Type B pancreatic cell (in vitro differentiated cells): ENCODE data around the gene NSUN2. TPM values are rescaled to one million over a fixed set of nuclear protein-coding genes. Genes with fewer than 3 reads are reported as not detected.
"Not testable (repeated sequence)": the region's sequence is repeated elsewhere in the genome, so short reads cannot be mapped to it uniquely, and the experiment has no call there.

ENCODE experiments used
- DNase-seq: peaks from one replicate; pipeline ENCODE4 v3.0.0; 2021; ENCODE audit warnings: mixed read lengths; ENCODE audit not compliant: unreplicated experiment; ENCODE audit errors: extremely low spot score
- H3K27ac Mint-ChIP-seq: 2 replicates; pipeline ENCODE4 v1.8.0; 2021; ENCODE audit warnings: mild to moderate bottlenecking, mixed read lengths
- H3K27me3 Mint-ChIP-seq: 2 replicates; pipeline ENCODE4 v1.8.0; 2021; ENCODE audit warnings: mixed read lengths
- H3K36me3 Mint-ChIP-seq: 2 replicates; pipeline ENCODE4 v1.8.0; 2021; ENCODE audit warnings: mixed read lengths
- H3K4me1 Mint-ChIP-seq: one replicate; pipeline ENCODE4 v1.8.0; 2021; ENCODE audit warnings: mixed read lengths; ENCODE audit not compliant: unreplicated experiment
- H3K4me3 Mint-ChIP-seq: 2 replicates; pipeline ENCODE4 v1.8.0; 2021; ENCODE audit warnings: mild to moderate bottlenecking, mixed read lengths
- H3K9me3 Mint-ChIP-seq: 2 replicates; pipeline ENCODE4 v1.8.0; 2021; ENCODE audit warnings: mixed read lengths
- CTCF ChIP-seq: fragments of 200-600 bp; sonication (generic); conservative IDR thresholded peaks from 2 replicates; pipeline ENCODE4 v1.5.0; 2021; ENCODE audit warnings: antibody characterized with exemption, mild to moderate bottlenecking
- total RNA-seq: library from RNA; stranded (reverse); gene quantifications from 2 replicates; pipeline ENCODE4 v1.2.1, GENCODE V29; 2021; ENCODE audit warnings: low replicate concordance

NSUN2 gene
- total RNA-seq, 1 donor from 2014 or later = 59.8 TPM

- H3K4me1 Mint-ChIP-seq = no peaks in the 10 kb centered on the region
- DNase-seq = peak; percentile 45
- H3K4me3 Mint-ChIP-seq = no peak overlapping the region
- no peaks in the 10 kb centered on the region for H3K9me3 Mint-ChIP-seq
- H3K27ac Mint-ChIP-seq = no peak overlapping the region
- no peak for TF ChIP-seq CTCF
- peaks cover 39% of the 10 kb centered on the region for H3K27me3 Mint-ChIP-seq
- H3K36me3 Mint-ChIP-seq = no peaks in the 10 kb centered on the region
Measured at GRCh38 chr5:6574537-6575245, 58.2 kb downstream of the NSUN2 start.

- no peak for DNase-seq
- TF ChIP-seq CTCF = no peak
- H3K4me3 Mint-ChIP-seq = no peak overlapping the region
- H3K27ac Mint-ChIP-seq = no peak overlapping the region
- H3K27me3 Mint-ChIP-seq = peaks cover 35% of the 10 kb centered on the region
- no peaks in the 10 kb centered on the region for H3K4me1 Mint-ChIP-seq
- H3K36me3 Mint-ChIP-seq = no peaks in the 10 kb centered on the region
- H3K9me3 Mint-ChIP-seq = no peaks in the 10 kb centered on the region
Measured at GRCh38 chr5:6574111-6574510, 58.7 kb downstream of the NSUN2 start.

- Mint-ChIP-seq H3K36me3 (no peaks in the 10 kb centered on the region), H3K27me3 (peaks cover 36% of the 10 kb centered on the region), H3K9me3 (no peaks in the 10 kb centered on the region), H3K4me3 (no peak overlapping the region), H3K27ac (no peak overlapping the region), H3K4me1 (no peaks in the 10 kb centered on the region)
- no peak for TF ChIP-seq CTCF
- peak; percentile 58 for DNase-seq
Measured at GRCh38 chr5:6573651-6574101, 59.2 kb downstream of the NSUN2 start.

- peaks cover 32% of the 10 kb centered on the region for H3K27me3 Mint-ChIP-seq
- H3K27ac Mint-ChIP-seq = no peak overlapping the region
- no peaks in the 10 kb centered on the region for H3K9me3 Mint-ChIP-seq
Measured at GRCh38 chr5:6572825-6573380, 59.9 kb downstream of the NSUN2 start.

GRCh38 chr5:6572086-6572824 lies 60.6 kb downstream of the NSUN2 start:
- TF ChIP-seq CTCF = no peak
- no peak overlapping the region for H3K4me3 Mint-ChIP-seq
- H3K36me3 Mint-ChIP-seq = no peaks in the 10 kb centered on the region
- H3K4me1 Mint-ChIP-seq = no peaks in the 10 kb centered on the region
- no peaks in the 10 kb centered on the region for H3K9me3 Mint-ChIP-seq
- DNase-seq = peak; percentile 58
- no peak overlapping the region for H3K27ac Mint-ChIP-seq
- H3K27me3 Mint-ChIP-seq = peaks cover 32% of the 10 kb centered on the region

More at GRCh38 chr5:6572825-6573380, 59.9 kb downstream of the NSUN2 start:
- Mint-ChIP-seq H3K4me3 (no peak overlapping the region), H3K36me3 (no peaks in the 10 kb centered on the region), H3K4me1 (no peaks in the 10 kb centered on the region)
- TF ChIP-seq CTCF = no peak
- peak; percentile 55 for DNase-seq

- not testable (repeated sequence) for DNase-seq, H3K27ac Mint-ChIP-seq, H3K36me3 Mint-ChIP-seq, H3K4me3 Mint-ChIP-seq, H3K9me3 Mint-ChIP-seq, H3K4me1 Mint-ChIP-seq
- H3K27me3 Mint-ChIP-seq = peaks cover 26% of the 10 kb centered on the region
Measured at GRCh38 chr5:6571607-6572006, 61.2 kb downstream of the NSUN2 start.
